GM20431 (cell line): ENCODE data around the gene EHMT1.
"Not testable (repeated sequence)": the region's sequence is repeated elsewhere in the genome, so short reads cannot be mapped to it uniquely, and the experiment has no call there.

Experiments
- in situ Hi-C: fragments of 300-500 bp; cut with MseI, MboI; formaldehyde crosslinking; loops from one replicate; pipeline ENCODE4 v1.15.0; 2020; ENCODE audit warnings: low sequenced_read_pairs; ENCODE audit not compliant: unreplicated experiment

Gene EHMT1

GRCh38 chr9:137708590-137709284 lies 89.9 kb downstream of the EHMT1 start:
- in situ Hi-C loops, result no loop called here

GRCh38 chr9:137709411-137710101 lies 90.8 kb downstream of the EHMT1 start:
- in situ Hi-C loops, result no loop called here

GRCh38 chr9:137710704-137711103 lies 91.9 kb downstream of the EHMT1 start:
- in situ Hi-C loops, result no loop called here

- in situ Hi-C loops, result no loop called here
Measured at GRCh38 chr9:137711678-137712105, 92.9 kb downstream of the EHMT1 start.

GRCh38 chr9:137715321-137715720 lies 96.5 kb downstream of the EHMT1 start:
- in situ Hi-C loops, result no loop called here

- in situ Hi-C loops, result not testable (repeated sequence)
Measured at GRCh38 chr9:137715866-137716693, 97.3 kb downstream of the EHMT1 start.

GRCh38 chr9:137716694-137717287 lies 98.0 kb downstream of the EHMT1 start:
- in situ Hi-C loops, result no loop called here

- in situ Hi-C loops, result no loop called here
Measured at GRCh38 chr9:137717776-137718327, 99.0 kb downstream of the EHMT1 start.

- in situ Hi-C loops, result no loop called here
Measured at GRCh38 chr9:137719194-137719593, 100.4 kb downstream of the EHMT1 start.

- in situ Hi-C loops, result no loop called here
Measured at GRCh38 chr9:137720571-137721110, 101.8 kb downstream of the EHMT1 start.

- in situ Hi-C loops, result no loop called here
Measured at GRCh38 chr9:137721479-137721878, 102.7 kb downstream of the EHMT1 start.

GRCh38 chr9:137721899-137722298 lies 103.1 kb downstream of the EHMT1 start:
- in situ Hi-C loops, result no loop called here

GRCh38 chr9:137722481-137722880 lies 103.7 kb downstream of the EHMT1 start:
- in situ Hi-C loops, result no loop called here

- in situ Hi-C loops, result not testable (repeated sequence)
Measured at GRCh38 chr9:137723356-137723755, 104.6 kb downstream of the EHMT1 start.

GRCh38 chr9:137723783-137724445 lies 105.1 kb downstream of the EHMT1 start:
- in situ Hi-C loops, result no loop called here

GRCh38 chr9:137724818-137725240 lies 106.0 kb downstream of the EHMT1 start:
- in situ Hi-C loops, result no loop called here

GRCh38 chr9:137725598-137725997 lies 106.8 kb downstream of the EHMT1 start:
- in situ Hi-C loops, result no loop called here

- in situ Hi-C loops, result not testable (repeated sequence)
Measured at GRCh38 chr9:137726336-137726735, 107.5 kb downstream of the EHMT1 start.

- in situ Hi-C loops, result no loop called here
Measured at GRCh38 chr9:137726764-137727163, 108.0 kb downstream of the EHMT1 start.
